Measurements from ENCODE around the gene CA12.

The CA12 gene

GRCh38 chr15:63299943-63300575, 81.6 kb downstream of the CA12 start:
- DNase-seq = no peak

GRCh38 chr15:63296195-63296594, 85.5 kb downstream of the CA12 start:
- no peak for DNase-seq

GRCh38 chr15:63295341-63295740, 86.3 kb downstream of the CA12 start:
- DNase-seq = no peak

- no peak for DNase-seq
Observed at GRCh38 chr15:63294359-63294758, 87.3 kb downstream of the CA12 start.

GRCh38 chr15:63292771-63293170, 88.9 kb downstream of the CA12 start:
- no peak for DNase-seq

GRCh38 chr15:63292241-63292640, 89.4 kb downstream of the CA12 start:
- no peak for DNase-seq

DNA sequence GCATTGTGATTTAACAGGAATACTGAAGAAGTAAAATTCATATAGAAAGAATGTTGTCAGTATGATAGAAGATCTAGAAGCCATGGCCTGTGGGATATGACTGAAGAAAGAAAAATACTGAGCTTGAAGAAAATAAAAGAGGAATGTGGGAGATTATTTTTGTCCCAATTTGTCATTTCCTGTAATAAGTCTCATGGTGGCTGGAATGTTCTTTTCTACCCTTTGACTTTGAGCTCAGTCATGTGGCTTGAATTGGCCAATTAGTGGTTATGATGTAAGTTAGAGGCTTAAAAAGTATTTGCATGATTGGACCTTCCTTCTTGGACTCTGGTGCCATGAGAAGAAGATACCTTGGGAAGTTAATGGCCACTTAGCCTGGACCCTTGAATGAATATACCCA, 90.1 kb downstream of the CA12 start:
- DNase-seq = no peak

GRCh38 chr15:63288778-63289378, 92.8 kb downstream of the CA12 start:
- peak in 1 of 2 donors; percentile 59 for DNase-seq

DNA sequence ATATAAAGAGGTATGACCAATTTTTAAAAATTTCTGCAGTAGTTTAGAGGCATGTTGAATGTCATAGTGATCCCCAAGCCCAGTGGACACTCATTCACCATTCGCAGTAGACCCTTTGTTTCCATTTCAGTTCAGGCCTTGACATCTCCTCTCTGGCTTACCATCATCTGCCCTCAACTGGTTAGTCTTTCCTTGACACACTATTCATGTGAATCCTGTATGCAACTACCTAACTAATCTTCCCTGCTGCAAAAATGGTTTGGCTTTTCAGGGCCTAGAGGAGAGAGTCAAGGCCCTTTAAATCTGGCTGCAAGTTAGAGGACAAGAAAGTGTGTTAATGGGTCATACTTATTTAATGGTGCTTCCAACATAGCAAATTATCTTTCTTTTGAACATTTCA, 93.3 kb downstream of the CA12 start:
- DNase-seq = no peak

DNA sequence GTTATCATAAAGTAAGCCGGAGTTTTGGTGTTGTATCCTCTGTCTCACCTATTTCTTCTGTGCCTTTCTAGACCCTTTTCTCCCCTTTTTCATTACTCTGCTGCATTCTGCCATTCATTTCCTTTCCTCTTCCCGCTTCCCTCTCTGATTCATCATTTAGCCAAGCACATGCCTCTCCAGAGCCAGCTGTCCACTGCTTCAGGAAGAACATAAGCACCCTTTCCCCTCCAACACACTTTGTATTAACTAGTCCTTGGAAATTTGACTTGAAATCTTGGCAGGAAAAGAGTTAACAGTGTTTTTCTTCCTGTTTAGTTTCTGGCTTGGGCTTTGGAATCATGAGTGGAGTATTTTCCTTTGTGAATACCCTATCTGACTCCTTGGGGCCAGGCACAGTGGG, 94.5 kb downstream of the CA12 start:
- DNase-seq = no peak

GRCh38 chr15:63284335-63284734, 97.3 kb downstream of the CA12 start:
- no peak for DNase-seq

- peak in 1 of 2 donors; percentile 18 for DNase-seq
Observed at GRCh38 chr15:63283126-63283525, 98.5 kb downstream of the CA12 start.

DNA sequence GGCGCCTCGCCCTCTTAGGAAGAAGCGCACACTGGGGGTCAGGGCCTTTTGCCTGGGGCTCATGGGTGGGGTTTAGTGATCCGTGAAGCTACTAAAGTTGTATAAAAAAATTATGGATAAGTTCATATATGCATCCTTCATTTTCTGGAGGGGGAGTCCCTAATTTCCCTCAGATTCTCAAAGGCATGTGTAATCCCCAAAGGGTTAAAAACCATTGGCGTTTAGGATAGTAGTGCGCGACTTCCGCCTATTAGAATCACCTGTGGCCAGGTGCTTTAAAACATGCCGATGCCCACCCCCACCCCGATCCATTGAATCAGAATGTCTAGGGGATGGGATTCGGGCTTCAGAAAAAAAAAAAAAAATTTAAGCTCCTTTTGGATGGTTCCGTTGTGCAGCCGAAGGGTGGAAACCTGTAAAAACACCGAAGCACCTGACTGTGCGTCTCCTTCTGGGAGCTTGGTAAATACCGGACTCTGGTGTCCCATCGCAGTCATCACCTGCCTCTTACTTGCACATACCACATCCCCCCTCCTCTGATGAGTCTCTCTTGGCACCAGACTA, 103.7 kb downstream of the CA12 start:
- no peak for DNase-seq

DNA sequence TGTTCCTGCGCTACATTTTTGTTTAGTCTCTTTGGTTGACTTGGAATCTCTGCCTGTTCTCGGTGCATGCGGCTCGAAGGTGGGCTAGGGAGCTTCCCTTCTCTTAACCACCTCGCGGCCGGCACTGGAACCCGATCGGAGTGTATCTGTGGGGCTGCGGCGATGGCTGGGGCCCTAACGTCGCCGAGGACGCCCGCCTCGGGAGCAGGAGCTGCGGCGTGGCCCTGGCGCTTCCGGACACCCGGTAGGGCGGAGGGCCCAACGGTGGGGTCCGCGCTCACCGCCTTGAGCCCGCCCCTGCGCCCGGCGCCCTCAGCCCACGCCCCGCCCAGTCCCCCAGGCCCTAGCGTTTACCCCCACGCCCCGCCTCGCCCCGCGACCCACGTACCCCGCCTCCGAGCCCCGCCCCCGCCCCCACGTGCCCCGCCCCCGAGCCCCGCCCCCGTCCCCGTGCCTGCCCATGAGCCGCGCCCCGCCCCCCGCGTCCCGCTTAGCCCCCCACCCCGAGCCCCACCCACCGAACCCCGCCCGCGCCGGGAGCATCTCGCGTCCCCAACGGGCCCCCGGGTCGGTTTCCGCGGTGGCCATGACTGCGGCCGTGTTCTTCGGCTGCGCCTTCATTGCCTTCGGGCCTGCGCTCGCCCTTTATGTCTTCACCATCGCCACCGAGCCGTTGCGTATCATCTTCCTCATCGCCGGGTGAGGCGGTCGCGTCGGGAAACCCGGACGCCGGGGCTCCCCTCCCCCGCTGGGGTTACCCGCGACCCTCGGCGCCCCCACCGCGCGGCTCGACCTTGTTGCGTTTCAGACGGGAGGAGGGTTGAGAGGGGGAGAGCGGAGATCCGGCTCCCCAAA, 104.4 kb downstream of the CA12 start, which contains the start of gene APH1B:
Gene APH1B, plus strand, starts transcription at position 568 of the 855 bp plus-strand sequence. Its CDS starts 19 bp downstream, at position 587.
- DNase-seq = peak; percentile 71 to 77

DNA sequence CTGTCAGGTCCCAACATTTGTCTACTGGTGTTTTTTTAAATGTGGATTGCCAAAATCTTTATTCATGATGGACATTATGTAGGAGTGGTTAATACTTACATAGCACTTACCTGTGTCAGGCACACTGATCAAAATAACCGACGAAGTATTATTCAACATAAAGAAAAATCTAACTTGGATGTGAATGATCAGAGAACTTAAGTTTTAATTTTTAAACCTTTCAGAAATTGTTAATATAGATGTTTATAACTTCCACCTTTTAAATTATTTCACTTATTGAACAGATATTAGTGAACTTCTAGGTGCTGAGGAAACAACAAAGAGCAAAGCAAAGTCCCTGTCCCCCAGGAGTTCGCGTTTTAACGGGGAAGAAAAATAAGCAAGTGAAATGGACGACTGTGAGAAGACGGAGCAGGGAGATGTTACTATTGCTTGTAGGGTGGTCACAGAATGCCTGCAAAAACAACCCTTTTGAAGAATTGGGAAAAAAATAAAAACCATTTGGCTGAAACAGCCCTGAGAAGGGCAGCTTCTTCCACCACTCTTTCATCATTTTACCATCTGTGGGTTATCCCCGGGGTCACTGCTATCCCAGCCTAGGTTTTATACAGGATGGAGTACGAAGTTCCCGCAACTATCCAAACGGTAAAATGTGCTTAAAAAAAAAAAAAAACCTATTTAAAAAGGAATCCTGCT, 105.2 kb downstream of the CA12 start:
- DNase-seq = no peak

DNA sequence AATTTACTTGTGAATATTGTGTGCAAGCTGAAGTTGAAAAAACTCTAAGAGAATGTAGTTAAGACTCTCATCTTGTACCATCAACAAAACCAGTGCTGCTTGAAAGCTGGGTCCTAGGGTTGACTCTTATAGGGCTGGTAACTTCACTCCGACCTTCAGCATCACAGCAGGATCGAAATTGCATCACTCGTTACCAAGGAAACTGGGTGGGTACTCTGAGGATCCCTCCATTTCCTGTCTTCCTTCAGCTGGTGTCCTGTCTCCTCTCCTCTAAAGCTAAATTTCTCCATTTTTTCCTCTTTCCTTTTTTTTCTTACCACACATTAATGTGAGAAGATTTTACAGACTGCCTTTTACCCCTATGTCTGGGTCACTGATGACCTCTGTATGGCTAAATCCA, 107.2 kb downstream of the CA12 start:
- DNase-seq = no peak
